ENCODE data around the gene CYSRT1.
"Not testable (repeated sequence)": the region's sequence is repeated elsewhere in the genome, so short reads cannot be mapped to it uniquely, and the experiment has no call there.

DNA sequence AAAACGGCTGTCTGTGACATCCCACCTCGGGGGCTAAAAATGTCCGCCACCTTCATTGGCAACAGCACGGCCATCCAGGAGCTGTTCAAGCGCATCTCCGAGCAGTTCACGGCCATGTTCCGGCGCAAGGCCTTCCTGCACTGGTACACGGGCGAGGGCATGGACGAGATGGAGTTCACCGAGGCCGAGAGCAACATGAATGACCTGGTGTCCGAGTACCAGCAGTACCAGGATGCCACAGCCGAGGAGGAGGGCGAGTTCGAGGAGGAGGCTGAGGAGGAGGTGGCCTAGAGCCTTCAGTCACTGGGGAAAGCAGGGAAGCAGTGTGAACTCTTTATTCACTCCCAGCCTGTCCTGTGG lies 18.3 kb downstream of the CYSRT1 start:
- TF ChIP-seq, protein P1, sequence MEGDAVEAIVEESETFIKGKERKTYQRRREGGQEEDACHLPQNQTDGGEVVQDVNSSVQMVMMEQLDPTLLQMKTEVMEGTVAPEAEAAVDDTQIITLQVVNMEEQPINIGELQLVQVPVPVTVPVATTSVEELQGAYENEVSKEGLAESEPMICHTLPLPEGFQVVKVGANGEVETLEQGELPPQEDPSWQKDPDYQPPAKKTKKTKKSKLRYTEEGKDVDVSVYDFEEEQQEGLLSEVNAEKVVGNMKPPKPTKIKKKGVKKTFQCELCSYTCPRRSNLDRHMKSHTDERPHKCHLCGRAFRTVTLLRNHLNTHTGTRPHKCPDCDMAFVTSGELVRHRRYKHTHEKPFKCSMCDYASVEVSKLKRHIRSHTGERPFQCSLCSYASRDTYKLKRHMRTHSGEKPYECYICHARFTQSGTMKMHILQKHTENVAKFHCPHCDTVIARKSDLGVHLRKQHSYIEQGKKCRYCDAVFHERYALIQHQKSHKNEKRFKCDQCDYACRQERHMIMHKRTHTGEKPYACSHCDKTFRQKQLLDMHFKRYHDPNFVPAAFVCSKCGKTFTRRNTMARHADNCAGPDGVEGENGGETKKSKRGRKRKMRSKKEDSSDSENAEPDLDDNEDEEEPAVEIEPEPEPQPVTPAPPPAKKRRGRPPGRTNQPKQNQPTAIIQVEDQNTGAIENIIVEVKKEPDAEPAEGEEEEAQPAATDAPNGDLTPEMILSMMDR (IDR thresholded peaks at IDR 0.05): not testable (repeated sequence)
- TF ChIP-seq POLR2A (IDR thresholded peaks at IDR 0.05): not testable (repeated sequence)
